Measurements from ENCODE around the gene IRF2BPL. TPM values are rescaled to one million over a fixed set of nuclear protein-coding genes. Genes with fewer than 3 reads are reported as not detected.

Gene IRF2BPL
- total RNA-seq, 1 donor from 2014 or later, result 4.8 TPM

GRCh38 chr14:77007183-77007974, 21.1 kb downstream of the IRF2BPL start:
- TF ChIP-seq EZH2phosphoT487 (IDR thresholded peaks at IDR 0.05) (no peak), EZH2 (IDR thresholded peaks at IDR 0.05) (no peak), CTCF (IDR thresholded peaks at IDR 0.05) (no peak)
- peaks cover 52% of the 10 kb centered on the region for H3K4me1 Mint-ChIP-seq
- no peak for DNase-seq (ENCODE audit: low spot score)
- Histone ChIP-seq H3K4me3 (no peak overlapping the region), H3K9me3 (ENCODE audit: low read depth) (no peaks in the 10 kb centered on the region), H2AFZ (replicated peaks) (no peak overlapping the region), H3K9ac (no peak overlapping the region), H3K4me1 (peaks cover 6% of the 10 kb centered on the region), H3K79me2 (ENCODE audit: low read depth) (no peaks in the 10 kb centered on the region), H3K4me2 (no peak overlapping the region), H3F3A (ENCODE audit: low read depth) (peaks cover 3% of the 10 kb centered on the region), H4K20me1 (ENCODE audit: low read depth) (no peaks in the 10 kb centered on the region), H3K27me3 (no peaks in the 10 kb centered on the region), H3K27ac (no peak overlapping the region), H3K36me3 (no peaks in the 10 kb centered on the region)
- peaks cover 2% of the 10 kb centered on the region for H3K36me3 Mint-ChIP-seq
- peaks cover 4% of the 10 kb centered on the region for H3K9me3 Mint-ChIP-seq
- H3K27ac Mint-ChIP-seq, result peak overlapping the region; percentile 72
- H3K27me3 Mint-ChIP-seq (ENCODE audit: insufficient read depth, low read depth), result peaks cover 8% of the 10 kb centered on the region
- no peak overlapping the region for H3K4me3 Mint-ChIP-seq

- Histone ChIP-seq H3K79me2 (ENCODE audit: low read depth) (no peaks in the 10 kb centered on the region), H3K9me3 (ENCODE audit: low read depth) (no peaks in the 10 kb centered on the region), H3F3A (ENCODE audit: low read depth) (peaks cover 3% of the 10 kb centered on the region), H3K4me2 (no peak overlapping the region), H4K20me1 (ENCODE audit: low read depth) (no peaks in the 10 kb centered on the region), H3K27ac (no peak overlapping the region), H3K9ac (no peak overlapping the region), H3K27me3 (no peaks in the 10 kb centered on the region), H3K4me1 (peaks cover 6% of the 10 kb centered on the region), H3K4me3 (no peak overlapping the region), H3K36me3 (no peaks in the 10 kb centered on the region), H2AFZ (replicated peaks) (no peak overlapping the region)
- H3K4me3 Mint-ChIP-seq, result peak overlapping the region; percentile 16
- DNase-seq (ENCODE audit: low spot score), result no peak
- H3K27me3 Mint-ChIP-seq (ENCODE audit: insufficient read depth, low read depth), result peaks cover 11% of the 10 kb centered on the region
- peaks cover 4% of the 10 kb centered on the region for H3K9me3 Mint-ChIP-seq
- H3K4me1 Mint-ChIP-seq, result peaks cover 59% of the 10 kb centered on the region
- peaks cover 2% of the 10 kb centered on the region for H3K36me3 Mint-ChIP-seq
- H3K27ac Mint-ChIP-seq, result peak overlapping the region; percentile 48
- TF ChIP-seq CTCF (IDR thresholded peaks at IDR 0.05) (no peak), EZH2 (IDR thresholded peaks at IDR 0.05) (no peak), EZH2phosphoT487 (IDR thresholded peaks at IDR 0.05) (no peak)
Measured at GRCh38 chr14:77006132-77006531, 22.4 kb downstream of the IRF2BPL start.

DNA sequence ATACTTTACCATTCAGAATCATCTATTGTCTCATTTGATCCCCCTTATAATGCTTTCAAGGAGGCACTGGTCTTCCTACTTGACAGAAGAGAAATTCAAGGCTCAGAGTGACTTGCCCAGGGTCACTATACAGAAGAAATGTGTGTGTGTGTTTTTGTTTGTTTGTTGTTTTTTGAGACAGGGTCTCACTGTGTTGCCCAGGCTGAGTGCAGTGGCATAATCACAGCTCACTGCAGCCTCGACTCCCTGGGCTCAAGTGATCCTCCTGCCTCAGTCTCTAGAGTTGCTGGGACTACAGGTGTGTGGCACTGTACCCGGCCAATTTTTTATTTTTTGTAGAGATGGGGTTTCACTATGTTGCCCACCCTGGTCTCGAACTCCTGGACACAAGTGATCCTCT, 22.9 kb downstream of the IRF2BPL start:
- Histone ChIP-seq H4K20me1 (ENCODE audit: low read depth) (no peaks in the 10 kb centered on the region), H3K9me3 (ENCODE audit: low read depth) (no peaks in the 10 kb centered on the region), H3K27ac (no peak overlapping the region), H3K36me3 (no peaks in the 10 kb centered on the region), H3K4me1 (peaks cover 10% of the 10 kb centered on the region), H2AFZ (replicated peaks) (no peak overlapping the region), H3K4me2 (no peak overlapping the region), H3F3A (ENCODE audit: low read depth) (peaks cover 3% of the 10 kb centered on the region), H3K79me2 (ENCODE audit: low read depth) (no peaks in the 10 kb centered on the region), H3K9ac (no peak overlapping the region), H3K4me3 (no peak overlapping the region), H3K27me3 (no peaks in the 10 kb centered on the region)
- Mint-ChIP-seq H3K4me3 (peak overlapping the region; percentile 55), H3K27me3 (ENCODE audit: insufficient read depth, low read depth) (peaks cover 12% of the 10 kb centered on the region), H3K36me3 (peaks cover 2% of the 10 kb centered on the region), H3K27ac (peak overlapping the region; percentile 50), H3K9me3 (peaks cover 4% of the 10 kb centered on the region), H3K4me1 (peaks cover 65% of the 10 kb centered on the region)
- no peak for DNase-seq (ENCODE audit: low spot score)
- TF ChIP-seq CTCF (IDR thresholded peaks at IDR 0.05), result no peak
- no peak for TF ChIP-seq EZH2phosphoT487 (IDR thresholded peaks at IDR 0.05)
- TF ChIP-seq EZH2 (IDR thresholded peaks at IDR 0.05), result no peak
